CD8-positive, alpha-beta memory T cell (primary cell): ENCODE measurements around the gene EMC9. TPM values are rescaled to one million over a fixed set of nuclear protein-coding genes. Genes with fewer than 3 reads are reported as not detected.
A peak's percentile ranks its signal among the peaks of the same experiment; 100 is the strongest.

ENCODE experiments used
- CTCF ChIA-PET: fragments of 350-600 bp; sonication (Branson Sonifier 250); formaldehyde crosslinking; loops from one replicate; lab custom pipeline; 2021; ENCODE audit warnings: antibody characterized with exemption; lab: Charles Lee
- POLR2A ChIA-PET: fragments of 350-600 bp; sonication (Branson Sonifier 250); formaldehyde crosslinking; loops from one replicate; lab custom pipeline; 2021; ENCODE audit warnings: antibody characterized with exemption; lab: Charles Lee
- DNase-seq, 5 donors: peaks; one replicate each; pipeline versions ENCODE4 v3.0.0 to v3.0.0-alpha.2; 2020 to 2022; ENCODE audit warnings: mixed read lengths in 1 of 5
- H3K27ac ChIP-seq: one replicate; pipeline ENCODE4 v1.7.0; 2013; ENCODE audit warnings: low read depth, mild to moderate bottlenecking, low read length, moderate library complexity
- H3K27me3 ChIP-seq: 2 replicates; pipeline ENCODE4 v1.7.0; 2013; ENCODE audit warnings: low read length, mild to moderate bottlenecking; ENCODE audit not compliant: insufficient read depth, poor library complexity, severe bottlenecking
- H3K36me3 ChIP-seq: 2 replicates; pipeline ENCODE4 v1.7.0; 2013; ENCODE audit warnings: mild to moderate bottlenecking, low read length, moderate library complexity; ENCODE audit not compliant: insufficient read depth
- H3K4me1 ChIP-seq: 2 replicates; pipeline ENCODE4 v1.7.0; 2013; ENCODE audit warnings: mild to moderate bottlenecking, low read length, moderate library complexity; ENCODE audit not compliant: insufficient read depth
- H3K4me3 ChIP-seq: 2 replicates; pipeline ENCODE4 v1.7.0; 2013; ENCODE audit warnings: mild to moderate bottlenecking, low read length
- H3K9me3 ChIP-seq: 2 replicates; pipeline ENCODE4 v1.7.0; 2013; ENCODE audit warnings: mild to moderate bottlenecking, low read length
- H3K27ac Mint-ChIP-seq, 8 donors: one replicate each; pipeline ENCODE4 v1.8.0; 2020 to 2021; ENCODE audit warnings: mixed read lengths in 8 of 8, mild to moderate bottlenecking in 6 of 8, inconsistent platforms in 3 of 8, moderate library complexity in 3 of 8
- H3K27me3 Mint-ChIP-seq, 2 donors: one replicate each; pipeline ENCODE4 v1.8.0; 2020 to 2021; ENCODE audit warnings: mixed read lengths in 2 of 2, mild to moderate bottlenecking in 1 of 2, moderate library complexity in 1 of 2
- H3K36me3 Mint-ChIP-seq, 3 donors: one replicate each; pipeline ENCODE4 v1.8.0; 2020 to 2021; ENCODE audit warnings: mixed read lengths in 3 of 3, inconsistent platforms in 1 of 3, mild to moderate bottlenecking in 1 of 3
- H3K4me1 Mint-ChIP-seq, 3 donors: one replicate each; pipeline ENCODE4 v1.8.0; 2020 to 2021; ENCODE audit warnings: mixed read lengths in 3 of 3, inconsistent platforms in 1 of 3, mild to moderate bottlenecking in 1 of 3
- H3K4me3 Mint-ChIP-seq, 7 donors: one replicate each; pipeline ENCODE4 v1.8.0; 2020 to 2021; ENCODE audit warnings: mixed read lengths in 7 of 7, mild to moderate bottlenecking in 6 of 7, moderate library complexity in 4 of 7, inconsistent platforms in 2 of 7
- H3K9me3 Mint-ChIP-seq, 5 donors: one replicate each; pipeline ENCODE4 v1.8.0; 2020 to 2022; ENCODE audit warnings: mixed read lengths in 5 of 5, mild to moderate bottlenecking in 3 of 5, moderate library complexity in 2 of 5, inconsistent platforms in 1 of 5
- polyA plus RNA-seq: library from polyadenylated mRNA; unstranded; fragments of 300-500 nt; fragmentation: Illumina TruSeq; gene quantifications from one replicate; pipeline ENCODE4 v1.2.3, GENCODE V29; 2021
- total RNA-seq, 2 experiments: library from RNA; stranded (reverse); gene quantifications; one replicate each; pipeline ENCODE4 v1.2.3, GENCODE V29; 2021

The EMC9 gene, protein sequence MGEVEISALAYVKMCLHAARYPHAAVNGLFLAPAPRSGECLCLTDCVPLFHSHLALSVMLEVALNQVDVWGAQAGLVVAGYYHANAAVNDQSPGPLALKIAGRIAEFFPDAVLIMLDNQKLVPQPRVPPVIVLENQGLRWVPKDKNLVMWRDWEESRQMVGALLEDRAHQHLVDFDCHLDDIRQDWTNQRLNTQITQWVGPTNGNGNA
- total RNA-seq, result 10 to 100 TPM; 28.1 to 30.2 TPM
- polyA plus RNA-seq, result 15.0 TPM

DNA sequence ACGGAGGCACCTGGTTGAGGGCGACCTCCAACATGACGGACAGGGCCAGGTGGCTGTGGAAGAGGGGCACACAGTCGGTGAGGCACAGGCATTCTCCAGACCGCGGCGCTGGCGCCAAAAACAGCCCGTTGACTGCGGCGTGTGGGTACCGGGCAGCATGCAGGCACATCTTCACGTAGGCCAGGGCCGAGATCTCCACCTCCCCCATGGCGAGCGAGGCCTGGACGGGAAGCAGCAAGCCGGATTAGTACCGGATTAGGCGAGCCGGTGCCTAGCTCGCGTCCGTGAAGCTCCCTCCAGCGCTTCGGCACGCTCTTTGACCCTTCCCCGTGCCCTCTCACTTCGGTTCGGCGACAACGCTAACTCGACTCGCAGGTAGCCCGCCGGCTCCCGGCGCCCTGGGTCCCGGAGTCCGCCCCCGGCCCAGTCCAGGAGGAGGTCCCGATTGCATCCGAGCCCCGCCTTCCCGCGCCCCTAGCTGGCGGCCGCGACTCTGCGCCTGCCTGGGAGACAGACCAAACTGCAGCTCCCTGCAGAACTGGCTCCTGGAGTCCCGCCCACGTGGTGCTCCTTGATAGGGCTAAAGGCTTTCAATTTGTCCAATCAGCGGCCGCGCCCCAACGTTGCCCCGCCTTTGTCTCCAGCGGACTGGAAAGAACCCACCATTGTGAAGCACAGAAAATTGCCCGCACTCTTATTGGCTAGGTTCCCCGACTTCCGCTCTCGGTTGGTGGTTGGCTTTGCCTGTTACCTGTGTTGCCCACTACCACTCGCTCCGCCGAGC, at the start of gene EMC9:
Gene EMC9, minus strand, starts transcription at position 495 of the 784 bp plus-strand sequence. Its CDS starts 287 bp downstream, at position 208.
- Mint-ChIP-seq H3K27ac (peak within 1 kb of the TSS; percentile 80 to 98 (median 90)), H3K4me3 (peak within 1 kb of the TSS; percentile 87 to 98 (median 91)), H3K4me1 (peaks cover 65 to 86% (median 79%) of the 10 kb centered on the region in 3 donors), H3K36me3 (peaks cover 0 to 77% (median 10%) of the 10 kb centered on the region in 3 donors), H3K9me3 (no peaks in the 10 kb centered on the region), H3K27me3 (no peaks in the 10 kb centered on the region)
- DNase-seq, result peak; percentile 98 to 100 (median 99)
- ChIA-PET POLR2A (interaction anchor here (0.6 to 2.6 kb wide), 9 partner anchors 14 to 152 kb away, joined by 3 to 32 read pairs (median 5); partner anchors contain the start of genes CHMP4A, DCAF11, DHRS4L2 and IRF9), CTCF (interaction anchor here (0.8 to 2.1 kb wide), 11 partner anchors 8 to 130 kb away, joined by 3 to 22 read pairs (median 4); partner anchors contain the start of genes DCAF11, IRF9, NRL and RABGGTA)
- Histone ChIP-seq H3K9me3 (no peaks in the 10 kb centered on the region), H3K27ac (peak within 1 kb of the TSS; percentile 68), H3K4me3 (peak within 1 kb of the TSS; percentile 85), H3K36me3 (peaks cover 40% of the 10 kb centered on the region), H3K4me1 (peaks cover 56% of the 10 kb centered on the region), H3K27me3 (no peaks in the 10 kb centered on the region)

DNA sequence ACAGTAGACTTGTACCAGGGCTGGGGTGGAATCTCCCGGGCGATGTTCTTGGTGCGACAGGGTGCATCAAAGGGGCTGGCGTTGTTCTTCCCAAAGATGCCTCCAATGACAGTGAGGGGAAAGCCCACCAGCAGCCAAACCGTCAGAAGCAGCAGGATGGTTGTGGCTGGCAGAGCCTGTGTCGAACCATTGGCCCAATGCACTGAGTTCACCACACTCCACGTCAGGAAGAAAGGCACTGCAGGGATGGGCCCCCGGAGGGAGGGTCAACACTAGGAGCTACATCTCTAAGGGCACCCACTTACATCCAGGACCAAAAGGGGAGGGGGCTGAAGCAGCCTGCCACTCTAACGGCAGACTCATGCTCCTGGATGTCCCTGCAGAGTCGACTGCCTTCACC, 49.0 kb upstream of the EMC9 start:
- H3K4me1 Mint-ChIP-seq, result peaks cover 37 to 72% (median 56%) of the 10 kb centered on the region in 3 donors
- Histone ChIP-seq H3K36me3 (peaks cover 32% of the 10 kb centered on the region), H3K4me3 (no peak overlapping the region), H3K27ac (no peak overlapping the region), H3K27me3 (no peaks in the 10 kb centered on the region), H3K9me3 (no peaks in the 10 kb centered on the region), H3K4me1 (peaks cover 43% of the 10 kb centered on the region)
- DNase-seq, result no peak
- H3K27me3 Mint-ChIP-seq, result no peaks in the 10 kb centered on the region
- peak overlapping the region in 5 of 8 donors; percentile 86 to 99 (median 96) for H3K27ac Mint-ChIP-seq
- H3K9me3 Mint-ChIP-seq, result no peaks in the 10 kb centered on the region
- peak overlapping the region in 1 of 7 donors; percentile 55 for H3K4me3 Mint-ChIP-seq
- CTCF ChIA-PET, result interaction anchor here (1.6 kb wide), 1 partner anchor 52 kb away, joined by 4 read pairs; the partner anchor contains the start of gene TINF2
- POLR2A ChIA-PET, result no interaction called here
- peaks cover 0 to 60% (median 8%) of the 10 kb centered on the region in 3 donors for H3K36me3 Mint-ChIP-seq

DNA sequence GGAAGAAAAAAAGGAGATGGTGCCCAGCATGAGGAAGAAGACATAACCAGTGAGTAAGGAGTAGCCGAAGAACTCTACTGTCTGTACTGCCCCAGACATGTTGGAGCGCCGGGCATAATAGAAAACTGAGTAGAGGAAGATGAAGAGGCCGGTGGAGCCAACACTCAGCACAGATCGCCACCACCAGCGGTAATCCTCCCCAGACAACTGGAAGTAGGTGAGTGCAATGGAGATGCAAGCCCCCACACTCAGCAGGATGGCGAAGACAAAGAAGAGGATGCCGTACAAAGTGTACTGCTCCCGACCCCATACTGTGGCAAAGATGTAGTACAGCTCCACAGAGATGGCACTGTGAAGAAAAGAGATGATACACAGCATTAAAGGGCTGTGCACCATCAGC, 48.1 kb upstream of the EMC9 start:
- H3K27ac Mint-ChIP-seq, result peak overlapping the region; percentile 44 to 99 (median 96)
- peaks cover 0 to 62% (median 8%) of the 10 kb centered on the region in 3 donors for H3K36me3 Mint-ChIP-seq
- Histone ChIP-seq H3K4me3 (no peak overlapping the region), H3K4me1 (peaks cover 37% of the 10 kb centered on the region), H3K9me3 (no peaks in the 10 kb centered on the region), H3K27me3 (no peaks in the 10 kb centered on the region), H3K27ac (no peak overlapping the region), H3K36me3 (peaks cover 41% of the 10 kb centered on the region)
- peak overlapping the region in 2 of 7 donors; percentile 94 to 95 for H3K4me3 Mint-ChIP-seq
- peaks cover 31 to 62% (median 50%) of the 10 kb centered on the region in 3 donors for H3K4me1 Mint-ChIP-seq
- POLR2A ChIA-PET, result interaction anchor here (1.3 to 2.0 kb wide), 7 partner anchors 23 to 54 kb away, joined by 3 to 16 read pairs (median 4); partner anchors contain the start of genes CHMP4A, IRF9, MDP1 and PSME1
- H3K9me3 Mint-ChIP-seq, result no peaks in the 10 kb centered on the region
- DNase-seq, result no peak
- no peaks in the 10 kb centered on the region for H3K27me3 Mint-ChIP-seq
- CTCF ChIA-PET, result interaction anchor here (1.0 to 5.2 kb wide), 13 partner anchors 17 to 242 kb away, joined by 3 to 36 read pairs (median 6); partner anchors contain the start of genes CHMP4A, CIDEB, DCAF11 and IRF9

DNA sequence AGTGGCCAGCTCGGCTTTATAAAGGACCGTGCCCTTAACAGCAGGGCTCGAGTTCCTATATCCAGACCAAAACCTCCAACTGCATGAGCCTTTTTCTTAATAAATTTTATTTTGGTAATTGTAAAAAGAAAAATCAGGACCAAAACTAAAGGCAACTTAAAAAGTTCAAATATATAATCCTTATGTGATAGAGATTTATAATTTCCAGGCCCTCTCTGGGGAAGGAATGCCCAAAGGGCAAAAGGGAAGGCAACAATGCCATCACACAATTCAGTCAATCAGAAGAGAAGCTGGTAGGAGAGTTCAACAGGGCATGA, 47.6 kb upstream of the EMC9 start:
- H3K36me3 ChIP-seq, result peaks cover 42% of the 10 kb centered on the region
- ChIA-PET CTCF (interaction anchor here (0.5 to 5.2 kb wide), 14 partner anchors 11 to 242 kb away, joined by 3 to 36 read pairs (median 5); partner anchors contain the start of genes CHMP4A, CIDEB, DCAF11 and IRF9), POLR2A (interaction anchor here (0.6 to 2.0 kb wide), 8 partner anchors 18 to 54 kb away, joined by 3 to 16 read pairs (median 4); partner anchors contain the start of genes CHMP4A, IRF9, MDP1 and PSME1)
- H3K4me1 Mint-ChIP-seq, result peaks cover 27 to 58% (median 46%) of the 10 kb centered on the region in 3 donors
- H3K4me3 Mint-ChIP-seq, result peak overlapping the region; percentile 90 to 95 (median 92)
- no peak overlapping the region for H3K4me3 ChIP-seq
- H3K9me3 Mint-ChIP-seq, result no peaks in the 10 kb centered on the region
- H3K4me1 ChIP-seq, result peaks cover 32% of the 10 kb centered on the region
- H3K36me3 Mint-ChIP-seq, result peaks cover 0 to 62% (median 8%) of the 10 kb centered on the region in 3 donors
- H3K9me3 ChIP-seq, result no peaks in the 10 kb centered on the region
- H3K27ac ChIP-seq, result peak overlapping the region; percentile 74
- H3K27ac Mint-ChIP-seq, result peak overlapping the region; percentile 80 to 99 (median 96)
- no peaks in the 10 kb centered on the region for H3K27me3 Mint-ChIP-seq
- H3K27me3 ChIP-seq, result no peaks in the 10 kb centered on the region
- DNase-seq, result no peak

DNA sequence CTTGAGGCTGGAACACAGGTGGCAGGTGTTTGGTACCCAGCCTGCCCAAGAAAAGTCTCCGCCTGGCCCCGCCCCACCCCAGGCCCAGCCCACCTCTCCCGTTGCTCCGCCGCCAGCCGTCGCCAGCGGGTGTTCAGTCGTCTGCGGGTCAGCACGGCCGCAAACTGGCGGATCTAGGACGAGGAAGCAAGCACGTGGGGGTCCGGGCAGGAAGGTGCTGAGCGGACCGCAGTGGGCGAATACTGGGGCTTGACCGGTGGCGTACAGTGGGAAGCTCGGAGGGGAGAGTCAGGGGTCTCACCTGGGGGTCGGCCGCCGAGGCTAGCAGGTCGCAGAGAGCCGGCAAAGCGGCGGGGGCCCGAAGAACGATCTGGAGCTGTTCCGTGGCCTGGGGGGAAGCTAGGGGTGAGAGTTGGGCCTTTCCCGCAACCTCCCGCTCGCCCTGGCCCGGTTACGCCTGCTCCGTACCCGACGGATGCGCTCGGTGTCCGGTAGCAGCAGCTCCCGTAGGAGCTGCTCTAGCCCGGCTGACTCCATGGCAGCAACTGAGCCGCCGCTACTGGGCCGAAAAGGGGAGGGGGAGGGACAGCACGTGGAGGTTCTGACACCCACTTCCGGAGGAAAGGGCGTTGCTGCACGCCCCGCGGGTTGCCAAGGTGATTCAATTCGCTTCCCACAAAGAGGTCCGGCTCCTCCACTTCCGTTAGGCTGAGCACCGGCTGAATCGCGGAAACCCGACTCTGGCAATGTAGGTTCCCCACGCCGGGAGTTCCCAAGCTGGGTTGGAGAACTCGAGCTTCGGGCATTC, 47.1 kb upstream of the EMC9 start, which contains the start of gene IPO4:
Gene IPO4, minus strand, starts transcription at position 566 of the 808 bp plus-strand sequence. Its CDS starts 29 bp downstream, at position 537.
- H3K4me1 ChIP-seq, result peaks cover 31% of the 10 kb centered on the region
- Mint-ChIP-seq H3K27ac (peak within 1 kb of the TSS; percentile 80 to 99 (median 96)), H3K36me3 (peaks cover 0 to 65% (median 8%) of the 10 kb centered on the region in 3 donors), H3K9me3 (no peaks in the 10 kb centered on the region), H3K27me3 (no peaks in the 10 kb centered on the region), H3K4me3 (peak within 1 kb of the TSS; percentile 90 to 95 (median 92)), H3K4me1 (peaks cover 25 to 56% (median 43%) of the 10 kb centered on the region in 3 donors)
- H3K27me3 ChIP-seq, result no peaks in the 10 kb centered on the region
- H3K27ac ChIP-seq, result peak within 1 kb of the TSS; percentile 74
- H3K4me3 ChIP-seq, result peak within 1 kb of the TSS; percentile 85
- POLR2A ChIA-PET, result interaction anchor here (0.6 to 2.0 kb wide), 9 partner anchors 18 to 156 kb away, joined by 3 to 16 read pairs (median 4); partner anchors contain the start of genes CHMP4A, IRF9, MDP1 and PSME1
- CTCF ChIA-PET, result interaction anchor here (0.5 to 5.2 kb wide), 14 partner anchors 11 to 243 kb away, joined by 3 to 36 read pairs (median 5); partner anchors contain the start of genes CHMP4A, CIDEB, DCAF11 and IRF9
- peak; percentile 91 to 97 (median 94) for DNase-seq
- no peaks in the 10 kb centered on the region for H3K9me3 ChIP-seq
- H3K36me3 ChIP-seq, result peaks cover 44% of the 10 kb centered on the region

DNA sequence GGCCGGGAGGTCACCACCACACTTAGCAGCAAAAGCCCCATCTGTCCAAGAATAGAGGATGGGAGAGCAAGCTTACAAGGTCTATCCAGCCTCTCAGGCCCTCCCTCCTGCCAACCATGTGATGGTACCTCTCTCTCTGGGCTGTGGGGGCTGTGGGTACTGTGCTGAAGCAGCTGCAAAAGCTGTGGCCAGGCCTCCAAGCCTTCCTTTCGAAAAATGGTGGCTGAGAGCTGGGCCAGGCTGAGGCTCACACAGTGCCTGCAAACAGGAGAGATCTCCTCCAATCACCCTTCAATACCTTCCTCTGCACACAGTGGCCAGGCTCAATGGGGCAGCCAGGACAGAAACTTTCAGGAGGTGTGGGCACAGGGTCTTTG, 46.1 kb upstream of the EMC9 start:
- Mint-ChIP-seq H3K4me3 (peak overlapping the region; percentile 90 to 95 (median 92)), H3K27ac (peak overlapping the region; percentile 80 to 99 (median 96)), H3K27me3 (no peaks in the 10 kb centered on the region), H3K9me3 (no peaks in the 10 kb centered on the region), H3K36me3 (peaks cover 0 to 68% (median 2%) of the 10 kb centered on the region in 3 donors), H3K4me1 (peaks cover 24 to 49% (median 36%) of the 10 kb centered on the region in 3 donors)
- peaks cover 28% of the 10 kb centered on the region for H3K4me1 ChIP-seq
- peak overlapping the region; percentile 85 for H3K4me3 ChIP-seq
- no peak for DNase-seq
- H3K27me3 ChIP-seq, result no peaks in the 10 kb centered on the region
- CTCF ChIA-PET, result interaction anchor here (0.8 to 5.2 kb wide), 4 partner anchors 26 to 249 kb away, joined by 3 to 36 read pairs (median 5); partner anchors contain the start of genes IRF9 and TINF2
- peaks cover 41% of the 10 kb centered on the region for H3K36me3 ChIP-seq
- POLR2A ChIA-PET, result interaction anchor here (1.3 kb wide), 1 partner anchor 25 kb away, joined by 3 read pairs; no protein-coding TSS in a partner anchor
- H3K27ac ChIP-seq, result no peak overlapping the region
- H3K9me3 ChIP-seq, result no peaks in the 10 kb centered on the region
